Upper lobe of left lung (tissue), 4 donors: ENCODE data around the gene PPL.

Source experiments
- POLR2A ChIP-seq, 4 donors: fragments of 450-650 bp; IDR thresholded peaks; one replicate each; pipeline ENCODE4 v1.5.1; 2016 to 2017; ENCODE audit warnings: antibody characterized with exemption in 4 of 4, mild to moderate bottlenecking in 2 of 4
- POLR2AphosphoS5 ChIP-seq, 2 donors: sonication (generic); formaldehyde crosslinking; IDR thresholded peaks; one replicate each; pipeline ENCODE4 v1.5.1; 2017; ENCODE audit warnings: antibody characterized with exemption in 2 of 2
- TF ChIP-seq, protein P1 (sequence below), 6 experiments: fragments of 450-650 bp in 4 of 6; fragments of 200-600 bp in 2 of 6; sonication (generic) in 2 of 6; IDR thresholded peaks; one replicate each; pipeline ENCODE4 v1.5.1; 2016 to 2019; ENCODE audit warnings: antibody characterized with exemption in 6 of 6

DNA sequence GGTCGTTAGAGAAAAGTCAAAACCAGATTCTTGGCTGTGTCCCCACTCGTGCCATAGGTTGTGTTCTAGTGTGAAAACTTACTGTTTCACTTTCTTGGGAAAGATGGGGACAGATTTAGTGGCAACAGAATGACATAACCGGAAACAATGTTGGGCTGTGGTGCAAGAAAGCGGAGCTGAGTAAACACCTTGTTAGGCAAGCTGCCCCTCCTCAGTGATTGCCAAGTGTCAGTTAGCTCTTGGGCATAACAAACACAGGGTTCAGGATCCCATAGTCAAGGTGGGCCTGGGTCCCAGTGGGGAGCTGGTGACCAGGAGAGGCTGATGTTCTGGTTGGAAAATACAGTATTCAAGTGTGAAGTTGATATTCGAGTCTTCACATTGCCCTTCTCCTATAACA lies 74.3 kb downstream of the PPL start:
- TF ChIP-seq, protein P1, sequence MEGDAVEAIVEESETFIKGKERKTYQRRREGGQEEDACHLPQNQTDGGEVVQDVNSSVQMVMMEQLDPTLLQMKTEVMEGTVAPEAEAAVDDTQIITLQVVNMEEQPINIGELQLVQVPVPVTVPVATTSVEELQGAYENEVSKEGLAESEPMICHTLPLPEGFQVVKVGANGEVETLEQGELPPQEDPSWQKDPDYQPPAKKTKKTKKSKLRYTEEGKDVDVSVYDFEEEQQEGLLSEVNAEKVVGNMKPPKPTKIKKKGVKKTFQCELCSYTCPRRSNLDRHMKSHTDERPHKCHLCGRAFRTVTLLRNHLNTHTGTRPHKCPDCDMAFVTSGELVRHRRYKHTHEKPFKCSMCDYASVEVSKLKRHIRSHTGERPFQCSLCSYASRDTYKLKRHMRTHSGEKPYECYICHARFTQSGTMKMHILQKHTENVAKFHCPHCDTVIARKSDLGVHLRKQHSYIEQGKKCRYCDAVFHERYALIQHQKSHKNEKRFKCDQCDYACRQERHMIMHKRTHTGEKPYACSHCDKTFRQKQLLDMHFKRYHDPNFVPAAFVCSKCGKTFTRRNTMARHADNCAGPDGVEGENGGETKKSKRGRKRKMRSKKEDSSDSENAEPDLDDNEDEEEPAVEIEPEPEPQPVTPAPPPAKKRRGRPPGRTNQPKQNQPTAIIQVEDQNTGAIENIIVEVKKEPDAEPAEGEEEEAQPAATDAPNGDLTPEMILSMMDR (IDR thresholded peaks at IDR 0.05) = no peak
- TF ChIP-seq POLR2A (IDR thresholded peaks at IDR 0.05) = no peak
- TF ChIP-seq POLR2AphosphoS5 (IDR thresholded peaks at IDR 0.05) = peak in 1 of 2 donors; percentile 64
